Astrocyte (in vitro differentiated cells and primary cell): Measurements from ENCODE around the gene RPL3. TPM values are rescaled to one million over a fixed set of nuclear protein-coding genes. Genes with fewer than 3 reads are reported as not detected.

Experiments used
- DNase-seq: peaks from one replicate; pipeline ENCODE4 v3.0.0-alpha.2; 2010; ENCODE audit warnings: low read depth
- FAIRE-seq: peaks from 2 replicates; lab custom pipeline; 2011; peaks lifted over from hg19 to GRCh38; lab: Jason Lieb, UNC
- H2AFZ ChIP-seq: 2 replicates; pipeline ENCODE4 v1.6.0; 2012; ENCODE audit warnings: low read depth, low read length, inconsistent platforms
- H3K27ac ChIP-seq: 2 replicates; pipeline ENCODE4 v1.5.1; 2011; ENCODE audit warnings: low read depth, low read length, inconsistent platforms
- H3K27me3 ChIP-seq: 2 replicates; pipeline ENCODE4 v1.6.0; 2011; ENCODE audit warnings: low read length, inconsistent platforms; ENCODE audit not compliant: insufficient read depth
- H3K36me3 ChIP-seq: 2 replicates; pipeline ENCODE4 v1.5.1; 2011; ENCODE audit warnings: low read length, inconsistent platforms; ENCODE audit not compliant: insufficient read depth
- H3K4me1 ChIP-seq: 2 replicates; pipeline ENCODE4 v1.5.1; 2011; ENCODE audit warnings: low read length, inconsistent platforms; ENCODE audit not compliant: insufficient read depth
- H3K4me2 ChIP-seq: 2 replicates; pipeline ENCODE4 v1.6.0; 2012; ENCODE audit warnings: low read length, inconsistent platforms
- H3K4me3 ChIP-seq: 2 replicates; pipeline ENCODE4 v1.5.1; 2011; ENCODE audit warnings: low read depth, mild to moderate bottlenecking, low read length, inconsistent platforms; ENCODE audit not compliant: insufficient read depth
- H3K79me2 ChIP-seq: 2 replicates; pipeline ENCODE4 v1.6.0; 2012; ENCODE audit warnings: mild to moderate bottlenecking, low read length, inconsistent platforms; ENCODE audit not compliant: insufficient read depth
- H3K9ac ChIP-seq: 2 replicates; pipeline ENCODE4 v1.6.0; 2012; ENCODE audit warnings: mild to moderate bottlenecking, low read length, inconsistent platforms
- H3K9me3 ChIP-seq: 2 replicates; pipeline ENCODE4 v1.5.1; 2012; ENCODE audit warnings: low read depth, mild to moderate bottlenecking, low read length, inconsistent platforms; ENCODE audit not compliant: insufficient read depth
- H4K20me1 ChIP-seq: 2 replicates; pipeline ENCODE4 v1.6.0; 2012; ENCODE audit warnings: low read length, inconsistent platforms; ENCODE audit not compliant: insufficient read depth
- H3K27ac Mint-ChIP-seq: one replicate; pipeline ENCODE4 v1.8.0; 2021; ENCODE audit warnings: mild to moderate bottlenecking, mixed read lengths; ENCODE audit not compliant: unreplicated experiment
- H3K27me3 Mint-ChIP-seq: one replicate; pipeline ENCODE4 v1.8.0; 2021; ENCODE audit warnings: low read depth, mixed read lengths; ENCODE audit not compliant: unreplicated experiment
- H3K36me3 Mint-ChIP-seq: one replicate; pipeline ENCODE4 v1.8.0; 2021; ENCODE audit warnings: low read depth, mixed read lengths; ENCODE audit not compliant: unreplicated experiment
- H3K4me1 Mint-ChIP-seq: one replicate; pipeline ENCODE4 v1.8.0; 2021; ENCODE audit warnings: low read depth, mixed read lengths; ENCODE audit not compliant: unreplicated experiment
- H3K4me3 Mint-ChIP-seq: one replicate; pipeline ENCODE4 v1.8.0; 2021; ENCODE audit warnings: mild to moderate bottlenecking, moderate library complexity, mixed read lengths; ENCODE audit not compliant: unreplicated experiment
- H3K9me3 Mint-ChIP-seq: one replicate; pipeline ENCODE4 v1.8.0; 2021; ENCODE audit warnings: mild to moderate bottlenecking, mixed read lengths; ENCODE audit not compliant: unreplicated experiment
- CTCF ChIP-seq: IDR thresholded peaks from 2 replicates; pipeline ENCODE4 v1.5.1; 2011; ENCODE audit warnings: low read depth, mild to moderate bottlenecking, inconsistent platforms, low read length, moderate library complexity; ENCODE audit not compliant: insufficient read depth
- EZH2 ChIP-seq: IDR thresholded peaks from 2 replicates; pipeline ENCODE4 v1.6.1; 2012; ENCODE audit warnings: mild to moderate bottlenecking, low read length, inconsistent platforms; ENCODE audit not compliant: insufficient read depth
- total RNA-seq: library from RNA; stranded (reverse); gene quantifications from 2 replicates; pipeline ENCODE4 v1.2.1, GENCODE V29; 2021

Gene RPL3
- total RNA-seq, 1 donor from 2014 or later, result 1,182 TPM

- no peak for DNase-seq
- no peak overlapping the region for H3K27ac Mint-ChIP-seq
- FAIRE-seq, result no peak
Measured at GRCh38 chr22:39283322-39284141, 35.9 kb downstream of the RPL3 start.

GRCh38 chr22:39282645-39283321 is 36.6 kb downstream of the RPL3 start:
- DNase-seq, result no peak
- Histone ChIP-seq H4K20me1 (no peaks in the 10 kb centered on the region), H3K36me3 (no peaks in the 10 kb centered on the region), H2AFZ (no peak overlapping the region), H3K4me3 (no peak overlapping the region), H3K79me2 (no peaks in the 10 kb centered on the region), H3K27me3 (no peaks in the 10 kb centered on the region), H3K9me3 (peaks cover 6% of the 10 kb centered on the region), H3K9ac (no peak overlapping the region), H3K4me2 (no peak overlapping the region), H3K27ac (no peak overlapping the region), H3K4me1 (peaks cover 8% of the 10 kb centered on the region)
- Mint-ChIP-seq H3K4me1 (peaks cover 3% of the 10 kb centered on the region), H3K4me3 (no peak overlapping the region), H3K36me3 (no peaks in the 10 kb centered on the region), H3K27ac (no peak overlapping the region), H3K9me3 (no peaks in the 10 kb centered on the region), H3K27me3 (peaks cover 6% of the 10 kb centered on the region)
- no peak for FAIRE-seq
- TF ChIP-seq EZH2 (no peak), CTCF (no peak)

More at GRCh38 chr22:39283322-39284141, 35.9 kb downstream of the RPL3 start:
- Mint-ChIP-seq H3K4me1 (peaks cover 3% of the 10 kb centered on the region), H3K27me3 (peaks cover 6% of the 10 kb centered on the region), H3K9me3 (no peaks in the 10 kb centered on the region), H3K4me3 (no peak overlapping the region), H3K36me3 (no peaks in the 10 kb centered on the region)
- Histone ChIP-seq H3K27ac (no peak overlapping the region), H3K36me3 (no peaks in the 10 kb centered on the region), H3K4me3 (no peak overlapping the region), H2AFZ (no peak overlapping the region), H3K79me2 (no peaks in the 10 kb centered on the region), H3K9ac (no peak overlapping the region), H3K27me3 (no peaks in the 10 kb centered on the region), H4K20me1 (no peaks in the 10 kb centered on the region), H3K9me3 (peaks cover 6% of the 10 kb centered on the region), H3K4me2 (no peak overlapping the region), H3K4me1 (peaks cover 6% of the 10 kb centered on the region)
- TF ChIP-seq CTCF (no peak), EZH2 (no peak)
